K562 (cell line): ENCODE measurements around the gene ODAD3. TPM values are rescaled to one million over a fixed set of nuclear protein-coding genes. Genes with fewer than 3 reads are reported as not detected.
A peak's percentile ranks its signal among the peaks of the same experiment; 100 is the strongest.

Source experiments
- ATAC-seq: fragments of 200-7000 bp; cut with Tn5 transposase; 3 replicates; pipeline ENCODE4 v1.9.1; 2020; ENCODE audit warnings: moderate library complexity
- BruUV-seq: library from RNA; stranded (reverse); fragments of 400-500 nt; replicated peaks from 2 replicates; lab custom pipeline; 2021; lab: Mats Ljungman, UMichigan
- CTCF ChIA-PET: fragments of 300-600 bp; formaldehyde crosslinking; extraction: SDS; loops from one replicate; lab custom pipeline; 2021; ENCODE audit warnings: low intra/inter-chr PET ratio; lab: Yijun Ruan, JAX
- POLR2A ChIA-PET: fragments of 300-600, 350-650 bp; sonication (Branson Sonifier 250); formaldehyde crosslinking; extraction: SDS; loops from one replicate; lab custom pipeline; 2021; ENCODE audit warnings: antibody characterized with exemption, inconsistent platforms; lab: Yijun Ruan, JAX
- DNase-seq, 4 experiments: peaks; one replicate each; pipeline versions ENCODE4 v3.0.0 to v3.0.0-alpha.2; 2011 to 2018; ENCODE audit warnings: low spot score in 3 of 4, mixed read lengths in 3 of 4; ENCODE audit errors: extremely low read depth in 1 of 4
- FAIRE-seq: peaks from 2 replicates; lab custom pipeline; 2011; peaks lifted over from hg19 to GRCh38; lab: Jason Lieb, UNC
- H2AFZ ChIP-seq: 2 replicates; pipeline ENCODE4 v1.6.0; 2011; ENCODE audit warnings: low read depth, low read length, control low read depth, inconsistent platforms
- H3K27ac ChIP-seq: fragments of 200-600 bp; 3 replicates; pipeline ENCODE4 v1.8.0; 2011; ENCODE audit warnings: low read depth, mild to moderate bottlenecking, control low read depth, inconsistent platforms, low read length, moderate library complexity, mixed read lengths; ENCODE audit errors: extremely low read depth
- H3K27me3 ChIP-seq, 2 experiments: fragments of 300-600 bp in 1 of 2; 2 replicates in 1 of 2; 3 replicates in 1 of 2; pipeline versions ENCODE4 v1.6.0 to v1.8.0; 2011; ENCODE audit warnings: inconsistent platforms in 2 of 2, low read length in 2 of 2, mild to moderate bottlenecking in 1 of 2, mixed read lengths in 1 of 2, moderate library complexity in 1 of 2; ENCODE audit not compliant: control insufficient read depth in 2 of 2, insufficient read depth in 2 of 2
- H3K36me3 ChIP-seq: fragments of 300-600 bp; 3 replicates; pipeline ENCODE4 v1.8.0; 2011; ENCODE audit warnings: mild to moderate bottlenecking, low read length, inconsistent platforms; ENCODE audit not compliant: control insufficient read depth, insufficient read depth
- H3K4me1 ChIP-seq, 2 experiments: fragments of 200-600 bp in 1 of 2; replicated peaks in 1 of 2; 2 replicates in 1 of 2; 3 replicates in 1 of 2; pipeline versions ENCODE4 v1.5.1 to v1.8.0; 2011; ENCODE audit warnings: inconsistent platforms in 2 of 2, low read length in 2 of 2, mild to moderate bottlenecking in 1 of 2, mixed read lengths in 1 of 2, moderate library complexity in 1 of 2; ENCODE audit not compliant: control insufficient read depth in 2 of 2, insufficient read depth in 2 of 2
- H3K4me2 ChIP-seq: 2 replicates; pipeline ENCODE4 v1.6.1; 2011; ENCODE audit warnings: low read length, control low read depth, inconsistent platforms, mixed read lengths; ENCODE audit not compliant: insufficient read depth
- H3K4me3 ChIP-seq: fragments of 200-600 bp; sonication (generic), shearing (Covaris generic); 2 replicates; pipeline ENCODE4 v1.5.1; 2016; ENCODE audit warnings: control low read depth, inconsistent platforms
- H3K79me2 ChIP-seq: fragments of 200-600 bp; 3 replicates; pipeline ENCODE4 v1.8.0; 2011; ENCODE audit warnings: low read length, inconsistent platforms; ENCODE audit not compliant: control insufficient read depth, insufficient read depth
- H3K9ac ChIP-seq, 2 experiments: 2 replicates each; pipeline versions ENCODE4 v1.6.0 to v1.6.1; 2011; ENCODE audit warnings: low read depth in 2 of 2, low read length in 2 of 2, control low read depth in 1 of 2, inconsistent platforms in 1 of 2, mild to moderate bottlenecking in 1 of 2, mixed read lengths in 1 of 2; ENCODE audit not compliant: insufficient read depth in 1 of 2
- H3K9me1 ChIP-seq: one replicate; pipeline ENCODE4 v1.6.0; 2011; ENCODE audit warnings: inconsistent platforms, mild to moderate bottlenecking, low read length, moderate library complexity; ENCODE audit not compliant: control insufficient read depth, insufficient read depth
- H3K9me3 ChIP-seq: replicated peaks from 2 replicates; pipeline ENCODE4 v1.5.1; 2011; ENCODE audit warnings: low read depth, low read length, inconsistent platforms; ENCODE audit not compliant: control insufficient read depth, insufficient read depth
- H4K20me1 ChIP-seq: replicated peaks from 2 replicates; pipeline ENCODE4 v1.6.1; 2011; ENCODE audit warnings: low read length, inconsistent platforms, mixed read lengths; ENCODE audit not compliant: control insufficient read depth, insufficient read depth
- HNRNPLL ChIP-seq: fragments of 200-400 bp; formaldehyde crosslinking; IDR thresholded peaks from 2 replicates; pipeline ENCODE4 v1.6.1; 2017; ENCODE audit warnings: low read length, low read depth, mild to moderate bottlenecking; ENCODE audit not compliant: poor library complexity, severe bottlenecking
- RBFOX2 ChIP-seq: fragments of 200-400 bp; formaldehyde crosslinking; IDR thresholded peaks from 2 replicates; pipeline ENCODE4 v1.6.1; 2017; ENCODE audit warnings: low read depth, mild to moderate bottlenecking, low read length, moderate library complexity
- SRSF3 ChIP-seq: fragments of 200-400 bp; formaldehyde crosslinking; IDR thresholded peaks from 2 replicates; pipeline ENCODE4 v1.6.1; 2016; ENCODE audit warnings: mild to moderate bottlenecking, low read length, moderate library complexity; ENCODE audit not compliant: insufficient read depth
- STAG1 ChIP-seq: sonication (generic); formaldehyde crosslinking; IDR thresholded peaks from 2 replicates; pipeline ENCODE4 v1.5.0; 2020; ENCODE audit warnings: missing genetic modification reagents, borderline replicate concordance
- ZBTB8A ChIP-seq: fragments of 450-650 bp; IDR thresholded peaks from 2 replicates; pipeline ENCODE4 v1.6.1; 2018; ENCODE audit warnings: mild to moderate bottlenecking, moderate library complexity; ENCODE audit not compliant: partially characterized antibody
- WGBS: fragments of 100-300 bp; shearing (Covaris generic); methylation state at CpG from one replicate; pipeline ENCODE4 v1.1.6; 2016; ENCODE audit warnings: low coverage, mixed read lengths; ENCODE audit not compliant: insufficient coverage; ENCODE audit errors: missing lambda C conversion rate; 5-methylcytosine and 5-hydroxymethylcytosine counted together
- in situ Hi-C: fragments of 300-500 bp; cut with MboI; formaldehyde crosslinking; loops from 4 replicates; pipeline ENCODE4 v1.15.0; 2018; ENCODE audit warnings: inconsistent platforms, mixed read lengths
- intact Hi-C: fragments of 100-400 bp; cut with micrococcal nuclease; formaldehyde crosslinking; loops from 2 replicates; pipeline ENCODE4 v1.14.2; 2022
- polyA plus RNA-seq, 8 experiments: library from polyadenylated mRNA; depleted of rRNA in 4 of 8; stranded (reverse) in 5 of 8; unstranded in 3 of 8; fragments of >200 nt; fragmentation: Nextera tagmentation in 2 of 8; fragmentation: Illumina TruSeq in 1 of 8; extraction: Ambion mirVana in 2 of 8; extraction: Trizol in 1 of 8; gene quantifications; 2 replicates each; pipeline versions ENCODE4 v1.2.1 to v1.2.3, GENCODE V29; 2011 to 2014; ENCODE audit warnings: inconsistent platforms in 1 of 8, missing spikeins in 1 of 8
- total RNA-seq, 7 experiments: library from RNA; depleted of rRNA in 6 of 7; stranded (reverse); fragments of >200 nt in 6 of 7; fragmentation: Illumina TruSeq in 2 of 7; extraction: Trizol in 2 of 7; gene quantifications; 2 replicates each; pipeline versions ENCODE4 v1.2.1 to v1.2.3, GENCODE V29; 2011 to 2021; ENCODE audit warnings: low replicate concordance in 1 of 7
- TF ChIP-seq, protein P1 (sequence below): fragments of 450-650 bp; IDR thresholded peaks from 2 replicates; pipeline ENCODE4 v1.6.1; 2016; ENCODE audit warnings: low read depth
- TF ChIP-seq, protein P2 (sequence below): sonication (generic); formaldehyde crosslinking; IDR thresholded peaks from 2 replicates; pipeline ENCODE4 v1.8.0; 2022; ENCODE audit warnings: missing genetic modification reagents, mild to moderate bottlenecking, moderate library complexity, borderline replicate concordance
- TF ChIP-seq, protein P3 (sequence below): fragments of 250-450 bp; sonication (Bioruptor Pico); IDR thresholded peaks from 2 replicates; pipeline ENCODE4 v1.8.0; 2022; ENCODE audit warnings: inconsistent platforms

ODAD3 gene
- total and polyA plus RNA-seq, 9 of the 15 experiments (the other 6 are each of a cell fraction or from before 2014, with no cell fraction given), result 0.07 to 0.72 (median 0.14) TPM; not detected in 2

DNA sequence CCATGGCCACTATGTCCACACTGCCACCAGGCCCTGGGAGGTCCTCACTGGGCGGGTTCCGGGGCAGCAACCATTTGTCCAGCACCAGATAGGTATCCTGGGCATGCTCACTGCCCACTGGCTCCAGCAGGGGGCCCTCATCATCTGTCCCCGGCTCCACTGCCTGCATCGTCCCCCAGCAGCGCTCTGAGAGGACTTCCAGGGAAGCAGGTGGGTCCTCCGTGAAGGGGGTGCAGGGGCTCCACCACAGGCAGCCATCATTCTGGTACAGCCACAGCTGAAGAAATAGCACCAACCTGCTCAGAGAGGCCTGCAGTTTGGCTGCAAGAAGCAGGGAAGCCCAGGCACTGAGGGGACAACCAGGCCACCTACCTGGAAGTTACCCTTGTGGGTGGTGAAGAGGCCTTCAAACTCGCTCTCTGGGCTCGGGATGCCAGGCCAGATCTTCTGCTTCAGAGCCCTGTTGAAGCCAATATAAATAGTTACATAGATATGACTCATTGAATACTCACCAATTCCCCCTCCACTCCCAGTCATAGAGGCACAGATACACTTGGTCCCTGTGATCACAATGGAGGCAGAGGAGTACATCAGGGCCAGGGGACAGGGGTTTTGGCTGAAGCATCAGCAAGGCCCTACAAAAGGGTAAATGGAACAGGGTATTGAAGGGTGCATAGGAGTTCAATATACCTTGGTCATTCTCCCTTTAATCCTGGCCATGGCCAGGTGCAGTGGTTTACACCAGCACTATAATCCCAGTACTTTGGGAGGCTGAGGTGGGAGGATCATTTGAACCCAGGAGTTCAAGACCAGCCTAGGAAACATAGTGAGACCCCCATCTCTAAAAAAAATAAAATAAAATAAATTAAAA, 56.4 kb downstream of the ODAD3 start:
- Histone ChIP-seq H3K9me3 (no peaks in the 10 kb centered on the region), H3K4me1 (peaks cover 23 to 60% of the 10 kb centered on the region in 2 experiments), H4K20me1 (peaks cover 8% of the 10 kb centered on the region), H3K36me3 (peaks cover 44% of the 10 kb centered on the region), H3K79me2 (peaks cover 28% of the 10 kb centered on the region; the same call in 2 of the 3 replicates), H2AFZ (no peak overlapping the region), H3K9me1 (peaks cover 3% of the 10 kb centered on the region), H3K9ac (no peak overlapping the region), H3K27me3 (no peaks in the 10 kb centered on the region), H3K4me3 (no peak overlapping the region), H3K27ac (no peak overlapping the region), H3K4me2 (no peak overlapping the region)
- ATAC-seq (0 out of 3 replicates have a peak, but pooled peaks have one; percentile 8), FAIRE-seq (no peak), DNase-seq (peak; percentile 43 to 73 (median 57))
- intact Hi-C loops, result no loop called here
- POLR2A ChIA-PET, result interaction anchor here (0.8 kb wide), 1 partner anchor 57 kb away, joined by 3 read pairs; the partner anchor contains the start of genes ODAD3 and PRKCSH
- CTCF ChIA-PET, result interaction anchor here (0.6 to 1.0 kb wide), 3 partner anchors 63 to 104 kb away, joined by 3 read pairs; no protein-coding TSS in a partner anchor
- 37% methylated on average over 8 of the region's 8 CpGs for WGBS
- in situ Hi-C loops, result loop anchor here (5.0 kb wide), 1 partner anchor 81 kb away; the partner anchor contains the start of gene TSPAN16
- no TSS peak for BruUV-seq
- peak; percentile 45; the same call in 1 of the 2 replicates for TF ChIP-seq RBFOX2
- TF ChIP-seq, protein P1, sequence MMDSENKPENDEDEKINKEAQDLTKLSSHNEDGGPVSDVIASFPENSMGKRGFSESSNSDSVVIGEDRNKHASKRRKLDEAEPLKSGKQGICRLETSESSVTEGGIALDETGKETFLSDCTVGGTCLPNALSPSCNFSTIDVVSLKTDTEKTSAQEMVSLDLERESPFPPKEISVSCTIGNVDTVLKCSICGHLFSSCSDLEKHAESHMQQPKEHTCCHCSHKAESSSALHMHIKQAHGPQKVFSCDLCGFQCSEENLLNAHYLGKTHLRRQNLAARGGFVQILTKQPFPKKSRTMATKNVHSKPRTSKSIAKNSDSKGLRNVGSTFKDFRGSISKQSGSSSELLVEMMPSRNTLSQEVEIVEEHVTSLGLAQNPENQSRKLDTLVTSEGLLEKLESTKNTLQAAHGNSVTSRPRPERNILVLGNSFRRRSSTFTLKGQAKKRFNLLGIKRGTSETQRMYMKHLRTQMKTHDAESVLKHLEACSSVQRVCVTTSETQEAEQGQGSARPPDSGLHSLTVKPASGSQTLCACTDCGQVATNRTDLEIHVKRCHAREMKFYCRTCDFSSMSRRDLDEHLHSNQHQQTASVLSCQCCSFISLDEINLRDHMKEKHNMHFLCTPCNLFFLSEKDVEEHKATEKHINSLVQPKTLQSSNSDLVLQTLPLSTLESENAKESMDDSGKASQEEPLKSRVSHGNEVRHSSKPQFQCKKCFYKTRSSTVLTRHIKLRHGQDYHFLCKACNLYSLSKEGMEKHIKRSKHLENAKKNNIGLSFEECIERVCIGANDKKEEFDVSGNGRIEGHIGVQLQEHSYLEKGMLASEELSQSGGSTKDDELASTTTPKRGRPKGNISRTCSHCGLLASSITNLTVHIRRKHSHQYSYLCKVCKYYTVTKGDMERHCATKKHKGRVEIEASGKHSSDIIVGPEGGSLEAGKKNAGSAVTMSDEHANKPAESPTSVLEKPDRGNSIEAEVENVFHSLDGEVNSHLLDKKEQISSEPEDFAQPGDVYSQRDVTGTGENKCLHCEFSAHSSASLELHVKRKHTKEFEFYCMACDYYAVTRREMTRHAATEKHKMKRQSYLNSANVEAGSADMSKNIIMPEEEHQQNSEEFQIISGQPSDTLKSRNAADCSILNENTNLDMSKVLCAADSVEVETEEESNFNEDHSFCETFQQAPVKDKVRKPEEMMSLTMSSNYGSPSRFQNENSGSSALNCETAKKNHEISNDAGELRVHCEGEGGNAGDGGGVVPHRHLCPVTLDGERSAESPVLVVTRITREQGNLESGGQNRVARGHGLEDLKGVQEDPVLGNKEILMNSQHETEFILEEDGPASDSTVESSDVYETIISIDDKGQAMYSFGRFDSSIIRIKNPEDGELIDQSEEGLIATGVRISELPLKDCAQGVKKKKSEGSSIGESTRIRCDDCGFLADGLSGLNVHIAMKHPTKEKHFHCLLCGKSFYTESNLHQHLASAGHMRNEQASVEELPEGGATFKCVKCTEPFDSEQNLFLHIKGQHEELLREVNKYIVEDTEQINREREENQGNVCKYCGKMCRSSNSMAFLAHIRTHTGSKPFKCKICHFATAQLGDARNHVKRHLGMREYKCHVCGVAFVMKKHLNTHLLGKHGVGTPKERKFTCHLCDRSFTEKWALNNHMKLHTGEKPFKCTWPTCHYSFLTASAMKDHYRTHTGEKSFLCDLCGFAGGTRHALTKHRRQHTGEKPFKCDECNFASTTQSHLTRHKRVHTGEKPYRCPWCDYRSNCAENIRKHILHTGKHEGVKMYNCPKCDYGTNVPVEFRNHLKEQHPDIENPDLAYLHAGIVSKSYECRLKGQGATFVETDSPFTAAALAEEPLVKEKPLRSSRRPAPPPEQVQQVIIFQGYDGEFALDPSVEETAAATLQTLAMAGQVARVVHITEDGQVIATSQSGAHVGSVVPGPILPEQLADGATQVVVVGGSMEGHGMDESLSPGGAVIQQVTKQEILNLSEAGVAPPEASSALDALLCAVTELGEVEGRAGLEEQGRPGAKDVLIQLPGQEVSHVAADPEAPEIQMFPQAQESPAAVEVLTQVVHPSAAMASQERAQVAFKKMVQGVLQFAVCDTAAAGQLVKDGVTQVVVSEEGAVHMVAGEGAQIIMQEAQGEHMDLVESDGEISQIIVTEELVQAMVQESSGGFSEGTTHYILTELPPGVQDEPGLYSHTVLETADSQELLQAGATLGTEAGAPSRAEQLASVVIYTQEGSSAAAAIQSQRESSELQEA, result no peak
- TF ChIP-seq SRSF3, result no peak
- TF ChIP-seq ZBTB8A, result no peak
- TF ChIP-seq, protein P2, sequence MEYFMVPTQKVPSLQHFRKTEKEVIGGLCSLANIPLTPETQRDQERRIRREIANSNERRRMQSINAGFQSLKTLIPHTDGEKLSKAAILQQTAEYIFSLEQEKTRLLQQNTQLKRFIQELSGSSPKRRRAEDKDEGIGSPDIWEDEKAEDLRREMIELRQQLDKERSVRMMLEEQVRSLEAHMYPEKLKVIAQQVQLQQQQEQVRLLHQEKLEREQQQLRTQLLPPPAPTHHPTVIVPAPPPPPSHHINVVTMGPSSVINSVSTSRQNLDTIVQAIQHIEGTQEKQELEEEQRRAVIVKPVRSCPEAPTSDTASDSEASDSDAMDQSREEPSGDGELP (CRISPR knock-in tag), result peak; percentile 61; the same call in 1 of the 2 replicates
- no peak for TF ChIP-seq HNRNPLL
- TF ChIP-seq, protein P3, sequence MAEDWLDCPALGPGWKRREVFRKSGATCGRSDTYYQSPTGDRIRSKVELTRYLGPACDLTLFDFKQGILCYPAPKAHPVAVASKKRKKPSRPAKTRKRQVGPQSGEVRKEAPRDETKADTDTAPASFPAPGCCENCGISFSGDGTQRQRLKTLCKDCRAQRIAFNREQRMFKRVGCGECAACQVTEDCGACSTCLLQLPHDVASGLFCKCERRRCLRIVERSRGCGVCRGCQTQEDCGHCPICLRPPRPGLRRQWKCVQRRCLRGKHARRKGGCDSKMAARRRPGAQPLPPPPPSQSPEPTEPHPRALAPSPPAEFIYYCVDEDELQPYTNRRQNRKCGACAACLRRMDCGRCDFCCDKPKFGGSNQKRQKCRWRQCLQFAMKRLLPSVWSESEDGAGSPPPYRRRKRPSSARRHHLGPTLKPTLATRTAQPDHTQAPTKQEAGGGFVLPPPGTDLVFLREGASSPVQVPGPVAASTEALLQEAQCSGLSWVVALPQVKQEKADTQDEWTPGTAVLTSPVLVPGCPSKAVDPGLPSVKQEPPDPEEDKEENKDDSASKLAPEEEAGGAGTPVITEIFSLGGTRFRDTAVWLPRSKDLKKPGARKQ (CRISPR knock-in tag), result no peak
- no peak for TF ChIP-seq STAG1 (CRISPR knock-in tag)
